SU-DHL-6 (cell line): ENCODE measurements around the gene RUVBL2.
A peak's percentile ranks its signal among the peaks of the same experiment; 100 is the strongest.

Experiments used
- H2AFZ ChIP-seq: fragments of 200-600 bp; sonication (generic); 2 replicates; pipeline ENCODE4 v1.6.1; 2014; ENCODE audit warnings: low read depth, mild to moderate bottlenecking, moderate library complexity, mixed read lengths, antibody characterized with exemption, low read length; ENCODE audit not compliant: severe bottlenecking
- H3F3A ChIP-seq: fragments of 200-600 bp; shearing (Covaris generic); 2 replicates; pipeline ENCODE4 v1.6.0; 2016; ENCODE audit warnings: antibody characterized with exemption, mild to moderate bottlenecking; ENCODE audit not compliant: insufficient read depth
- H3K27ac ChIP-seq: fragments of 200-600 bp; sonication (generic); 2 replicates; pipeline ENCODE4 v1.5.1; 2016; ENCODE audit warnings: low read depth, mild to moderate bottlenecking, low read length, moderate library complexity, mixed read lengths
- H3K27me3 ChIP-seq: fragments of 200-600 bp; sonication (generic), shearing (Covaris generic); 2 replicates; pipeline ENCODE4 v1.6.0; 2014; ENCODE audit warnings: mild to moderate bottlenecking, low read length
- H3K36me3 ChIP-seq: fragments of 200-600 bp; sonication (generic); 2 replicates; pipeline ENCODE4 v1.6.1; 2014; ENCODE audit warnings: mild to moderate bottlenecking, low read length, mixed read lengths
- H3K4me2 ChIP-seq: fragments of 300-600, 200-600 bp; shearing (Covaris generic), sonication (generic); 2 replicates; pipeline ENCODE4 v1.6.0; 2014; ENCODE audit warnings: low read length, low read depth, mild to moderate bottlenecking; ENCODE audit not compliant: poor library complexity, severe bottlenecking
- H3K4me3 ChIP-seq: fragments of 200-600 bp; sonication (generic); 2 replicates; pipeline ENCODE4 v1.5.1; 2014; ENCODE audit warnings: antibody characterized with exemption, low read length, mild to moderate bottlenecking, mixed read lengths; ENCODE audit not compliant: insufficient read depth, poor library complexity, severe bottlenecking
- H3K79me2 ChIP-seq: fragments of 200-600 bp; sonication (generic); 2 replicates; pipeline ENCODE4 v1.6.1; 2014; ENCODE audit warnings: mild to moderate bottlenecking, low read length, moderate library complexity; ENCODE audit not compliant: insufficient read depth
- H3K9ac ChIP-seq: fragments of 200-600 bp; sonication (generic); 2 replicates; pipeline ENCODE4 v1.7.0; 2014; ENCODE audit warnings: mild to moderate bottlenecking, low read length
- H3K9me2 ChIP-seq: fragments of 200-600 bp; sonication (generic); replicated peaks from 2 replicates; pipeline ENCODE4 v1.6.1; 2014; ENCODE audit warnings: low read length; ENCODE audit not compliant: insufficient read depth
- H3K9me3 ChIP-seq: fragments of 200-600 bp; sonication (generic); 2 replicates; pipeline ENCODE4 v1.6.1; 2014; ENCODE audit warnings: low read length, mixed read lengths; ENCODE audit not compliant: insufficient read depth
- H4K20me1 ChIP-seq: fragments of 200-600 bp; sonication (generic); 2 replicates; pipeline ENCODE4 v1.6.1; 2014; ENCODE audit warnings: low read depth, mild to moderate bottlenecking, antibody characterized with exemption, low read length, moderate library complexity, mixed read lengths
- CTCF ChIP-seq: fragments of 200-600 bp; sonication (generic); IDR thresholded peaks from one replicate; pipeline ENCODE4 v1.5.1; 2017; ENCODE audit warnings: antibody characterized with exemption, mild to moderate bottlenecking, low read length, moderate library complexity; ENCODE audit not compliant: insufficient read depth, poor library complexity, severe bottlenecking
- EZH2phosphoT487 ChIP-seq: fragments of 200-600 bp; sonication (generic), shearing (Covaris generic); conservative IDR thresholded peaks from 2 replicates; pipeline ENCODE4 v1.6.1; 2018; ENCODE audit warnings: mild to moderate bottlenecking, antibody characterized with exemption, low read length, moderate library complexity, mixed read lengths

Gene RUVBL2

DNA sequence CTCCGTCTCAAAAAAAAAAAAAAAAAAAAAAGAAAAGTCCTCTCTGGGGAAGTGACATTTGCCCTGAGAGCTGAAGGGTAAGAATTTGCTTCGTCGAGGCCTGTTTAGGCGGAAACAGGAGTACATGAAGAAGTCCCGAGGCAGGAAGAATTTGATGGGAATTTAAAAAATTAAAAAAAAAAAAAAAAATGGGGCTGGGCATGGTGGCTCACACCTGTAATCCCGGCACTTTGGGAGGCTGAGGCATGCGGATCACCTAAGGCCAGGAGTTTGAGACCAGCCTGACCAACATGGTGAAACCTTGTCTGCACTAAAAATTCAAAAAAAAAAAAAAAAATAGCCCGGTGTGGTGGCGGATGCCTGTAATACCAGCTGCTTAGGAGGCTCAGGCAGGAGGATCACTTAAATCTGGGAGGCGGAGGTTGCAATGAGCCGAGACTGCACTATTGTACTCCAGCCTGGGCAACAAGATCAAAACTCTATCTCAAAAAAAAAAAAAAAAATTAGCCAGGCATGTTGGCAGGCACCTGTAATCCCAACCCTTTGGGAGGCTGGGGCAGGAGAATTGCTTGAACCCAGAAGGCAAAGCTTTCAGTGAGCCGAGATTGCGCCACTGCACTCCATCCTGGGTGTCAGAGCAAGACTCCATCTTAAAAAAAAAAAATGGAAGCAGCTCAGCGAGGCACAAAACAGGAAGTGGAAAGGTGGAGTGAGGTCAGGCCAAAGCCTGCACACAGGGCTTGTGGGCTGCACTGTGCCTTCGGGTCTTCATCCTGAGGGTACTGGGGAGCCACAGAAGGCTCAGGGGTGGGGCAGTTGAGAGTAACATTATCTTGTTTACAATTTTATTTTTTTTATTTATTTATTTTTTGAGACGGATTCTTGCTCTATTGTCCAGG is 34.1 kb upstream of the RUVBL2 start:
- no peak overlapping the region for H3K9ac ChIP-seq
- peaks cover 34% of the 10 kb centered on the region for H3F3A ChIP-seq
- no peak overlapping the region for H3K4me2 ChIP-seq

DNA sequence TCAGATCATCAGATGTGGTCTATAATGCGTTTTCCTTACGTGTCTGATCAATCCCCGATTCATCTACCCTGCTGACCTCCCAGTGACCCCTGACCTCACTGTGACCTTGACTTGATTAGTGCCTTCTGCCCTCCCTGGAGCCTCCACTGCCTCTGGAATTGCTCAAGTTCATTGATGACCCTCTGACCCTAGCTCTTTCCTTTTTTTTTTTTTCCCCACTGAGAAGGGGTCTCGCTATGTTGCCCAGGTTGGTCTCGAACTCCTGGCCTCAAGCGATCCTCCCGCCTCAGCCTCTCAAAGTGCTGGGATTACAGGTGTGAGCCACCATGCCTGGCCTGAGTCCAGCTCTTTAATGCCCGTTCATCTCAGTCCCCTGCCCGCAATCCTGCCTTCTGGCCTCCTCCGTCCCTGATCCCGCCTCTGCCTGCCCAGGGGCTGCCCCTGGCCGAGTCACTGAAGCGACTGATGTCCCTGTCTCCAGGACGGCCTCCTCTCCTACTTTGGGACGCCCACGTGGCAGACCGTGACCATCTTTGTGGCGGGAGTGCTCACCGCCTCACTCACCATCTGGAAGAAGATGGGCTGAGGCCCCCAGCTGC is 32.5 kb upstream of the RUVBL2 start:
- peaks cover 13% of the 10 kb centered on the region for H3K79me2 ChIP-seq
- H3K9me3 ChIP-seq: no peaks in the 10 kb centered on the region
- no peak overlapping the region for H3K9ac ChIP-seq
- H3K27me3 ChIP-seq: no peaks in the 10 kb centered on the region
- TF ChIP-seq EZH2phosphoT487 (no peak), CTCF (no peak)
- H3K36me3 ChIP-seq: no peaks in the 10 kb centered on the region
- peaks cover 36% of the 10 kb centered on the region for H3F3A ChIP-seq
- no peak overlapping the region for H3K4me2 ChIP-seq
- no peak overlapping the region for H3K4me3 ChIP-seq
- H4K20me1 ChIP-seq: no peaks in the 10 kb centered on the region
- H3K27ac ChIP-seq: no peak overlapping the region; the same call in 1 of the 2 replicates
- H3K9me2 ChIP-seq: no peaks in the 10 kb centered on the region
- H2AFZ ChIP-seq: no peak overlapping the region

More for the DNA sequence above, 34.1 kb upstream of the RUVBL2 start:
- Histone ChIP-seq H3K9me3 (no peaks in the 10 kb centered on the region), H2AFZ (no peak overlapping the region), H3K79me2 (peaks cover 17% of the 10 kb centered on the region), H3K27me3 (no peaks in the 10 kb centered on the region), H3K36me3 (no peaks in the 10 kb centered on the region), H3K4me3 (no peak overlapping the region), H4K20me1 (no peaks in the 10 kb centered on the region), H3K9me2 (no peaks in the 10 kb centered on the region), H3K27ac (no peak overlapping the region)
- no peak for TF ChIP-seq EZH2phosphoT487

DNA sequence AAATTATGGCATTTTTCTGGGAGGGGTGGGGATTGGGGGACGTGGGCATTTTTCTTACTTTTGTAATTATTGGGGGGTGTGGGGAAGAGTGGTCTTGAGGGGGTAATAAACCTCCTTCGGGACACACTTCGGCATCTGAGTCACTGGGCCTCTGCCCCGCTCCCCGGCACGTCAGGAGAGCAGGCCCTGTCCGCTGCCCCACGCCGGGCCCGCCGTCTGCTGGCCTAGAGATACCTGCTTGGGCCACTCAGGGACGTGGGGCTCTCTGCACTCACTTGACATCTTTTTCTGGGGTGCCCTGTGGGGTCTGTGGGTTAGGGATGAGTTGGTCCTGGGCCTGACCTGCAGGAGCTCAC is 32.0 kb upstream of the RUVBL2 start:
- H3K9me2 ChIP-seq: no peaks in the 10 kb centered on the region
- H4K20me1 ChIP-seq: no peaks in the 10 kb centered on the region
- peaks cover 40% of the 10 kb centered on the region for H3F3A ChIP-seq
- H2AFZ ChIP-seq: no peak overlapping the region
- H3K27me3 ChIP-seq: no peaks in the 10 kb centered on the region
- H3K27ac ChIP-seq: peak overlapping the region; percentile 91
- H3K36me3 ChIP-seq: no peaks in the 10 kb centered on the region
- H3K79me2 ChIP-seq: peaks cover 14% of the 10 kb centered on the region
- no peak overlapping the region for H3K4me2 ChIP-seq
- H3K9ac ChIP-seq: peak overlapping the region; percentile 62; the same call in 1 of the 2 replicates
- H3K9me3 ChIP-seq: no peaks in the 10 kb centered on the region
- H3K4me3 ChIP-seq: no peak overlapping the region
- TF ChIP-seq EZH2phosphoT487 (no peak), CTCF (no peak)
